Parathyroid adenoma (tissue), 2 donors: ENCODE measurements around the gene MBOAT1.

Experiments used
- H2AFZ ChIP-seq: fragments of 300-600 bp; sonication (generic); one replicate; pipeline ENCODE4 v1.7.0; 2017; ENCODE audit warnings: antibody characterized with exemption, mild to moderate bottlenecking
- H3K27ac ChIP-seq: fragments of 300-600 bp; sonication (generic); one replicate; pipeline ENCODE4 v1.7.0; 2017
- H3K27me3 ChIP-seq: fragments of 300-600 bp; sonication (generic); one replicate; pipeline ENCODE4 v1.7.0; 2017; ENCODE audit warnings: low read length; ENCODE audit not compliant: control insufficient read depth, insufficient read depth
- H3K36me3 ChIP-seq: fragments of 300-600 bp; sonication (generic); one replicate; pipeline ENCODE4 v1.7.0; 2017; ENCODE audit warnings: low read length; ENCODE audit not compliant: control insufficient read depth, insufficient read depth
- H3K4me1 ChIP-seq: fragments of 300-600 bp; sonication (generic); one replicate; pipeline ENCODE4 v1.7.0; 2017; ENCODE audit warnings: control low read depth
- H3K4me2 ChIP-seq: fragments of 300-600 bp; sonication (generic); one replicate; pipeline ENCODE4 v1.7.0; 2017; ENCODE audit warnings: low read length
- H3K4me3 ChIP-seq: fragments of 300-600 bp; sonication (generic); one replicate; pipeline ENCODE4 v1.7.0; 2017; ENCODE audit warnings: low read depth, low read length
- H3K79me2 ChIP-seq: fragments of 300-600 bp; sonication (generic); one replicate; pipeline ENCODE4 v1.7.0; 2017; ENCODE audit warnings: control low read depth
- H3K9ac ChIP-seq: fragments of 300-600 bp; sonication (generic); one replicate; pipeline ENCODE4 v1.7.0; 2017; ENCODE audit warnings: mild to moderate bottlenecking
- H3K9me3 ChIP-seq: fragments of 300-600 bp; sonication (generic); one replicate; pipeline ENCODE4 v1.7.0; 2017; ENCODE audit warnings: low read length; ENCODE audit not compliant: control insufficient read depth
- CTCF ChIP-seq: fragments of 300-600 bp; sonication (generic); IDR thresholded peaks from one replicate; pipeline ENCODE4 v1.7.0; 2017; ENCODE audit warnings: antibody characterized with exemption, mild to moderate bottlenecking
- donor health status: primary hyperparathyroidism.

The MBOAT1 gene

GRCh38 chr6:20202699-20203302 is 9.5 kb downstream of the MBOAT1 start:
- H3K4me2 ChIP-seq = peak overlapping the region; percentile 21
- peak overlapping the region; percentile 32 for H3K4me3 ChIP-seq
- no peaks in the 10 kb centered on the region for H3K9me3 ChIP-seq
- H3K9ac ChIP-seq = no peak overlapping the region
- peaks cover 3% of the 10 kb centered on the region for H3K4me1 ChIP-seq
- H3K36me3 ChIP-seq = no peaks in the 10 kb centered on the region
- no peaks in the 10 kb centered on the region for H3K27me3 ChIP-seq
- no peak overlapping the region for H2AFZ ChIP-seq
- TF ChIP-seq CTCF = no peak
- H3K27ac ChIP-seq = no peak overlapping the region
- peaks cover 2% of the 10 kb centered on the region for H3K79me2 ChIP-seq

- Histone ChIP-seq H3K36me3 (no peaks in the 10 kb centered on the region), H3K79me2 (peaks cover 2% of the 10 kb centered on the region), H3K9ac (no peak overlapping the region), H3K27me3 (no peaks in the 10 kb centered on the region), H3K27ac (no peak overlapping the region), H3K9me3 (no peaks in the 10 kb centered on the region), H3K4me3 (peak overlapping the region; percentile 32), H2AFZ (no peak overlapping the region), H3K4me1 (peaks cover 3% of the 10 kb centered on the region), H3K4me2 (peak overlapping the region; percentile 21)
- no peak for TF ChIP-seq CTCF
Measured at GRCh38 chr6:20202324-20202658, 10.0 kb downstream of the MBOAT1 start.

- Histone ChIP-seq H3K36me3 (no peaks in the 10 kb centered on the region), H2AFZ (peak overlapping the region; percentile 16), H3K9ac (no peak overlapping the region), H3K27ac (peak overlapping the region; percentile 3), H3K4me1 (peaks cover 3% of the 10 kb centered on the region), H3K9me3 (no peaks in the 10 kb centered on the region), H3K4me3 (no peak overlapping the region), H3K4me2 (no peak overlapping the region), H3K79me2 (peaks cover 2% of the 10 kb centered on the region), H3K27me3 (no peaks in the 10 kb centered on the region)
- no peak for TF ChIP-seq CTCF
Measured at GRCh38 chr6:20200761-20201630, 11.3 kb downstream of the MBOAT1 start.

GRCh38 chr6:20198775-20199174 is 13.5 kb downstream of the MBOAT1 start:
- no peak overlapping the region for H2AFZ ChIP-seq
- H3K4me2 ChIP-seq = no peak overlapping the region
- H3K4me3 ChIP-seq = no peak overlapping the region
- H3K36me3 ChIP-seq = no peaks in the 10 kb centered on the region
- no peak overlapping the region for H3K27ac ChIP-seq
- no peak for TF ChIP-seq CTCF
- no peaks in the 10 kb centered on the region for H3K9me3 ChIP-seq
- no peaks in the 10 kb centered on the region for H3K27me3 ChIP-seq
- no peak overlapping the region for H3K9ac ChIP-seq
- H3K4me1 ChIP-seq = peaks cover 3% of the 10 kb centered on the region
- no peaks in the 10 kb centered on the region for H3K79me2 ChIP-seq
